Measurements from ENCODE around the gene PMM2.

PMM2 gene

GRCh38 chr16:8889893-8890548, 92.4 kb downstream of the PMM2 start:
- no peak for DNase-seq

GRCh38 chr16:8890549-8890921, 92.9 kb downstream of the PMM2 start:
- no peak for DNase-seq

- no peak for DNase-seq
These were observed 94.5 kb downstream of the PMM2 start for GRCh38 chr16:8892101-8892575.

- DNase-seq, result no peak
These were observed 95.8 kb downstream of the PMM2 start for GRCh38 chr16:8893426-8893825.

- no peak for DNase-seq
These were observed 96.5 kb downstream of the PMM2 start for GRCh38 chr16:8893976-8894690.

- no peak for DNase-seq
These were observed 97.2 kb downstream of the PMM2 start for GRCh38 chr16:8894736-8895334.

GRCh38 chr16:8898660-8899318, 101.2 kb downstream of the PMM2 start:
- DNase-seq, result no peak

Measured in femur (tissue), 1 donor.